Subcutaneous adipose tissue (tissue), 4 donors: ENCODE results near the gene MLLT11. TPM values are rescaled to one million over a fixed set of nuclear protein-coding genes. Genes with fewer than 3 reads are reported as not detected.

Experiments used
- total RNA-seq, 4 donors: library from RNA; depleted of rRNA; stranded (reverse); fragments of >200 nt; gene quantifications; one replicate each; pipeline ENCODE4 v1.1.0, GENCODE V29; 2016
- TF ChIP-seq, protein P1 (sequence below): fragments of 450-650 bp; IDR thresholded peaks from one replicate; pipeline ENCODE4 v1.5.1; 2016; ENCODE audit warnings: low read depth, mild to moderate bottlenecking, control low read depth, antibody characterized with exemption, moderate library complexity

The MLLT11 gene
- total RNA-seq, 4 donors from 2014 or later, result 0.19 to 1.5 (median 0.45) TPM

- TF ChIP-seq, protein P1, sequence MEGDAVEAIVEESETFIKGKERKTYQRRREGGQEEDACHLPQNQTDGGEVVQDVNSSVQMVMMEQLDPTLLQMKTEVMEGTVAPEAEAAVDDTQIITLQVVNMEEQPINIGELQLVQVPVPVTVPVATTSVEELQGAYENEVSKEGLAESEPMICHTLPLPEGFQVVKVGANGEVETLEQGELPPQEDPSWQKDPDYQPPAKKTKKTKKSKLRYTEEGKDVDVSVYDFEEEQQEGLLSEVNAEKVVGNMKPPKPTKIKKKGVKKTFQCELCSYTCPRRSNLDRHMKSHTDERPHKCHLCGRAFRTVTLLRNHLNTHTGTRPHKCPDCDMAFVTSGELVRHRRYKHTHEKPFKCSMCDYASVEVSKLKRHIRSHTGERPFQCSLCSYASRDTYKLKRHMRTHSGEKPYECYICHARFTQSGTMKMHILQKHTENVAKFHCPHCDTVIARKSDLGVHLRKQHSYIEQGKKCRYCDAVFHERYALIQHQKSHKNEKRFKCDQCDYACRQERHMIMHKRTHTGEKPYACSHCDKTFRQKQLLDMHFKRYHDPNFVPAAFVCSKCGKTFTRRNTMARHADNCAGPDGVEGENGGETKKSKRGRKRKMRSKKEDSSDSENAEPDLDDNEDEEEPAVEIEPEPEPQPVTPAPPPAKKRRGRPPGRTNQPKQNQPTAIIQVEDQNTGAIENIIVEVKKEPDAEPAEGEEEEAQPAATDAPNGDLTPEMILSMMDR, result no peak
These were observed 25.0 kb upstream of the MLLT11 start for GRCh38 chr1:151035167-151035566.

DNA sequence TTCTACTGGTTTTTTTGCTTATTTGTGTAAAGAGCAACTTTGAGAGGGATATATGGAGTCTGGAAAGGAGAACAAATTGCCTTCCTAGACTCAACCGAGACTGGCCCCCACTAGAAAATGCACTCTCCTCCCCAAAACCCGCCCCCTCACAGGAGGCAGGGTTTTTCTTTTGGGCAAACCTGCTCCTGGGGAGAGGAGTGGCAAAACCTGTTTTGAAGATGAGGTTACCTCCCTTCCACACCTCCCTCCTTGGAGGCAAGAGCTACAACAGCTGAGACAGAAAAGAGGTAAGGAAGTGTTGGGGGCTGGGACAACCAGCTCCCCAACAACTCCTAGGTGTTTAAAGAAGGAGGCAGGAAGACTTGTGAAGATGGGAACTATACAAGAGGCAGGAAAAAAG, 23.8 kb upstream of the MLLT11 start, which contains the start of gene BNIPL:
BNIPL (plus strand) TSS at position 231 of the 400 bp plus-strand sequence; CDS start at position 371, 140 bp downstream.
- TF ChIP-seq, protein P1, result no peak

DNA sequence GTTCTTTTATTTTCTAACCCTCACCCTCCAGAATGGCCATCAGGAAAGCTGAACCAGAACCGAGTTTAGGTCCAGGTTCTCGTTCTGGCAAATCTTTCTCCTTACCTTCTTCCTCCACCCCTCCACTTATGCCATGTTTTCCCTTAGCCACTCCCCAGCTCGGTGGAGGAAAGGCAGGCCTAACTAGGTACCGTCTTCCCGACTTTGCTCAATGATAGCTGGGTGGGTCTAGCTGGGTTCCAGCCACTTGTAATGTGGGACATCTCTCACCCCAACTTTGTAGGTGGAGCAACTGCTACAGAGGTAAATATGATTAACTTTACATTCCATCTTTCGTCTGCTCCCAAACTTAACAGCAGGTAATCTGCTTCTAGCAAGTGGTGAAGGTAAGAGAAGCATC, 23.2 kb upstream of the MLLT11 start:
- TF ChIP-seq, protein P1, result no peak

DNA sequence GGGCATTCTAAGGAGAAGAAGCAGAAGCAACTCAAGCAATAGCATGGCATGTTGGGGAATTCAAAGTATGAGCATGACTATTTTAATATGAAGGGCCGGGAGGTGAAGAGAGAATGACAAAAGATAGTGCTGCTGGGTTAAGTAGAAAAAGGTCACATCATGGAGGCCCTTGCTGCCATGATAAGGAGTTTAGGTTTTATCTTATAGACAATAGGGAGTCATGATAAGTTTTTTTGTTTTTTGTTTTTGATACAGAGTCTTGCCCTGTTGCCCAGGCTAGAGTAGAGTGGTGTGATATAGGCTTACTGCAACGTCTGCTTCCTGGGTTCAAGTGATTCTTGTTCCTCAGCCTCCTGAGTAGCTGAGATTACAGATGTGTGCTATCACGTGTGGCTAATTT, 20.7 kb upstream of the MLLT11 start:
- TF ChIP-seq, protein P1, result no peak

DNA sequence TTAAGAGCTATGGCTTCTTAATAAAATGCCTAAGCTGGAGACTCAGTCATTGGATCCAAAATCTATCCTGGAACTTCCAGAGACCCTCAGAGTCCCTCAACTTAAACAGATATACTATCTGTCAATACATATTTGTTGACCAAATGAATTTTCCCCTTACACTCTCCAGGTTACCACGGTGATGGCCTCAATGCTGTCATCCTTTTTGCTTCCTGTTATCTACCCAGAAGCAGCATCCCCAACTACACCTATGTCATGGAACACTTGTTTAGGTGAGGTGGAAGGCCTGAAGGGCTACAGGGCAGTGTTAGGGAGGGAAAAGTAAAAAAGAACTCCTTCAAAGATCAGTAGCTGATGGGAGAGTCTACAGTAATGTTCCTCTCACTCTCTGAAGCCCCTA, 17.0 kb upstream of the MLLT11 start:
- TF ChIP-seq, protein P1, result no peak

DNA sequence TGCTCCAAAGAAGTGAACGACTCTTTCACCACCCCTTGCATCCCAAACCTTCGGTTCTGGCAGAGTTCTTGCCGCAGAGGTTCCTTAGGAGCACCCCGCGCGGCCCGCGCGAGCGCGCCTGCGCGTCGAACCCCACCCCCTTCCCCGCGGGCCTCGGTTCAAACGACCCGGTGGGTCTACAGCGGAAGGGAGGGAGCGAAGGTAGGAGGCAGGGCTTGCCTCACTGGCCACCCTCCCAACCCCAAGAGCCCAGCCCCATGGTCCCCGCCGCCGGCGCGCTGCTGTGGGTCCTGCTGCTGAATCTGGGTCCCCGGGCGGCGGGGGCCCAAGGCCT, 12.6 kb upstream of the MLLT11 start, which contains the start of gene C1orf56:
C1orf56 (plus strand) TSS at position 161 of the 334 bp plus-strand sequence; CDS start at position 258, 97 bp downstream.
- TF ChIP-seq, protein P1, result no peak

DNA sequence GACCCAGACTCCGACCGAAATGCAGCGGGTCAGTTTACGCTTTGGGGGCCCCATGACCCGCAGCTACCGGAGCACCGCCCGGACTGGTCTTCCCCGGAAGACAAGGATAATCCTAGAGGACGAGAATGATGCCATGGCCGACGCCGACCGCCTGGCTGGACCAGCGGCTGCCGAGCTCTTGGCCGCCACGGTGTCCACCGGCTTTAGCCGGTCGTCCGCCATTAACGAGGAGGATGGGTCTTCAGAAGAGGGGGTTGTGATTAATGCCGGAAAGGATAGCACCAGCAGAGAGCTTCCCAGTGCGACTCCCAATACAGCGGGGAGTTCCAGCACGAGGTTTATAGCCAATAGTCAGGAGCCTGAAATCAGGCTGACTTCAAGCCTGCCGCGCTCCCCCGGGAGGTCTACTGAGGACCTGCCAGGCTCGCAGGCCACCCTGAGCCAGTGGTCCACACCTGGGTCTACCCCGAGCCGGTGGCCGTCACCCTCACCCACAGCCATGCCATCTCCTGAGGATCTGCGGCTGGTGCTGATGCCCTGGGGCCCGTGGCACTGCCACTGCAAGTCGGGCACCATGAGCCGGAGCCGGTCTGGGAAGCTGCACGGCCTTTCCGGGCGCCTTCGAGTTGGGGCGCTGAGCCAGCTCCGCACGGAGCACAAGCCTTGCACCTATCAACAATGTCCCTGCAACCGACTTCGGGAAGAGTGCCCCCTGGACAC, 12.1 kb upstream of the MLLT11 start:
- TF ChIP-seq, protein P1, result no peak
